K562 (cell line): ENCODE data around the gene C1RL. TPM values are rescaled to one million over a fixed set of nuclear protein-coding genes. Genes with fewer than 3 reads are reported as not detected.

Source experiments
- ATF1 ChIP-seq, 2 experiments: fragments of 450-650 bp in 1 of 2; IDR thresholded peaks; 2 replicates each; pipeline ENCODE4 v1.6.1; 2016; ENCODE audit warnings: missing compliant biosample characterization in 1 of 2, missing genetic modification characterization in 1 of 2
- BRCA1 ChIP-seq, 2 experiments: fragments of 450-650 bp in 1 of 2; sonication (generic) in 1 of 2; formaldehyde crosslinking in 1 of 2; IDR thresholded peaks; 2 replicates each; pipeline versions ENCODE4 v1.5.0 to v1.6.1; 2017 to 2020; ENCODE audit warnings: mild to moderate bottlenecking in 1 of 2, missing genetic modification reagents in 1 of 2
- CREM ChIP-seq: IDR thresholded peaks from 2 replicates; pipeline ENCODE4 v1.6.1; 2014; ENCODE audit warnings: antibody characterized with exemption, low read depth
- EWSR1 ChIP-seq: fragments of 450-650 bp; IDR thresholded peaks from 2 replicates; pipeline ENCODE4 v1.6.1; 2018; ENCODE audit warnings: borderline replicate concordance, mild to moderate bottlenecking, low read depth, moderate library complexity; ENCODE audit not compliant: partially characterized antibody
- FOSL1 ChIP-seq: fragments of 200-800 bp; sonication (Bioruptor generic); conservative IDR thresholded peaks from 2 replicates; pipeline ENCODE4 v1.6.1; 2016; ENCODE audit warnings: missing genetic modification characterization, missing compliant biosample characterization
- MCM5 ChIP-seq: fragments of 450-650 bp; IDR thresholded peaks from 2 replicates; pipeline ENCODE4 v1.6.1; 2016; ENCODE audit warnings: low read depth
- MIER1 ChIP-seq: fragments of 450-650 bp; IDR thresholded peaks from 2 replicates; pipeline ENCODE4 v1.6.1; 2016; ENCODE audit warnings: antibody characterized with exemption, mild to moderate bottlenecking, low read depth
- NRF1 ChIP-seq, 2 experiments: fragments of 450-650 bp; IDR thresholded peaks in 1 of 2; conservative IDR thresholded peaks in 1 of 2; 2 replicates each; pipeline ENCODE4 v1.6.1; 2014; ENCODE audit warnings: mild to moderate bottlenecking in 2 of 2
- POLR2G ChIP-seq: fragments of 200-400 bp; formaldehyde crosslinking; IDR thresholded peaks from 2 replicates; pipeline ENCODE4 v1.6.1; 2017; ENCODE audit warnings: low read depth, mild to moderate bottlenecking, antibody characterized with exemption, low read length, moderate library complexity
- RBM25 ChIP-seq: fragments of 200-400 bp; formaldehyde crosslinking; IDR thresholded peaks from 2 replicates; pipeline ENCODE4 v1.6.1; 2018; ENCODE audit warnings: low read length, low read depth, moderate library complexity; ENCODE audit not compliant: severe bottlenecking
- REST ChIP-seq, 2 experiments: fragments of 450-650 bp; formaldehyde crosslinking in 1 of 2; IDR thresholded peaks; 2 replicates each; pipeline versions ENCODE4 v1.4.0 to v1.6.1; 2014 to 2020; ENCODE audit warnings: mild to moderate bottlenecking in 2 of 2, borderline replicate concordance in 1 of 2, low read depth in 1 of 2
- ZBTB34 ChIP-seq: fragments of 250-450 bp; sonication (Bioruptor Pico); IDR thresholded peaks from 2 replicates; pipeline ENCODE4 v1.8.0; 2021; ENCODE audit warnings: mild to moderate bottlenecking, moderate library complexity
- ZNF408 ChIP-seq: fragments of 250-450 bp; sonication (Bioruptor Pico); IDR thresholded peaks from 2 replicates; pipeline ENCODE4 v1.4.0; 2020; ENCODE audit warnings: low read depth, mild to moderate bottlenecking, moderate library complexity
- ZNF740 ChIP-seq, 3 experiments: fragments of 200-800 bp in 1 of 3; sonication (Bioruptor generic) in 1 of 3; sonication (generic) in 1 of 3; formaldehyde crosslinking in 1 of 3; IDR thresholded peaks; 2 replicates each; pipeline versions ENCODE4 v1.6.1 to v1.8.0; 2016 to 2022; ENCODE audit warnings: mild to moderate bottlenecking in 2 of 3, missing compliant biosample characterization in 2 of 3, missing genetic modification characterization in 2 of 3, missing genetic modification reagents in 1 of 3
- ZZZ3 ChIP-seq: fragments of 450-650 bp; IDR thresholded peaks from 2 replicates; pipeline ENCODE4 v1.6.1; 2016; ENCODE audit warnings: antibody characterized with exemption, mild to moderate bottlenecking, moderate library complexity
- polyA plus RNA-seq, 8 experiments: library from polyadenylated mRNA; depleted of rRNA in 4 of 8; stranded (reverse) in 5 of 8; unstranded in 3 of 8; fragments of >200 nt; fragmentation: Nextera tagmentation in 2 of 8; fragmentation: Illumina TruSeq in 1 of 8; extraction: Ambion mirVana in 2 of 8; extraction: Trizol in 1 of 8; gene quantifications; 2 replicates each; pipeline versions ENCODE4 v1.2.1 to v1.2.3, GENCODE V29; 2011 to 2014; ENCODE audit warnings: inconsistent platforms in 1 of 8, missing spikeins in 1 of 8
- total RNA-seq, 7 experiments: library from RNA; depleted of rRNA in 6 of 7; stranded (reverse); fragments of >200 nt in 6 of 7; fragmentation: Illumina TruSeq in 2 of 7; extraction: Trizol in 2 of 7; gene quantifications; 2 replicates each; pipeline versions ENCODE4 v1.2.1 to v1.2.3, GENCODE V29; 2011 to 2021; ENCODE audit warnings: low replicate concordance in 1 of 7

C1RL gene
- total and polyA plus RNA-seq, 9 of the 15 experiments (the other 6 are each of a cell fraction or from before 2014, with no cell fraction given) = 1.4 to 10.7 (median 8.0) TPM

- peak; percentile 52; the same call in 1 of the 2 replicates for TF ChIP-seq POLR2G
- no peak for TF ChIP-seq ZNF408
- TF ChIP-seq CREM = peak; percentile 95
- no peak for TF ChIP-seq BRCA1 (IDR thresholded peaks at IDR 0.05)
- TF ChIP-seq BRCA1 (CRISPR knock-in tag; IDR thresholded peaks at IDR 0.05) = no peak
- TF ChIP-seq MCM5 = no peak
- no peak for TF ChIP-seq REST (IDR thresholded peaks at IDR 0.05; ENCODE audit: borderline replicate concordance)
- TF ChIP-seq REST (CRISPR knock-in tag; IDR thresholded peaks at IDR 0.05; ENCODE audit: low read depth) = no peak
- 0 out of 4 replicates have a peak, but pooled peaks of 1 of the 2 experiments have one; percentile 2 for TF ChIP-seq NRF1 (conservative IDR thresholded peaks at IDR 0.05 in 1 of 2, IDR thresholded peaks at IDR 0.05 in 1 of 2)
- TF ChIP-seq ZBTB34 = no peak
- peak; percentile 64; the same call in 1 of the 2 replicates for TF ChIP-seq ZNF740 (CRISPR knock-in tag; IDR thresholded peaks at IDR 0.05)
- TF ChIP-seq ZNF740 (tag; IDR thresholded peaks at IDR 0.05) = peak in 1 of 2 experiments; percentile 74; a peak in 2 of 4 replicates
- peak; percentile 50 for TF ChIP-seq RBM25
- TF ChIP-seq MIER1 = peak; percentile 92
- TF ChIP-seq ATF1 (CRISPR knock-in tag; IDR thresholded peaks at IDR 0.05) = peak; percentile 72
- peak; percentile 89 for TF ChIP-seq ATF1 (tag; IDR thresholded peaks at IDR 0.05)
- TF ChIP-seq ZZZ3 = no peak
- TF ChIP-seq EWSR1 = no peak
- TF ChIP-seq FOSL1 = 0 out of 2 replicates have a peak, but pooled peaks have one; percentile 14
Observed at GRCh38 chr12:7129872-7130691, 21.1 kb upstream of the C1RL start, which contains the start of gene CLSTN3 (continued).
